Natural killer cell (primary cell): Measurements from ENCODE around the gene IL31RA. TPM values are rescaled to one million over a fixed set of nuclear protein-coding genes. Genes with fewer than 3 reads are reported as not detected.

ENCODE experiments used
- ATAC-seq, 3 donors: fragments of 150-1000 bp in 2 of 3; fragments of 200-7000 bp in 1 of 3; cut with Tn5 transposase; 1 replicate in 1 of 3; 2 replicates in 2 of 3; pipeline ENCODE4 v1.10.0; 2021; ENCODE audit warnings: mild to moderate bottlenecking in 2 of 3, moderate library complexity in 2 of 3
- DNase-seq, 2 donors: peaks; one replicate each; pipeline versions ENCODE4 v3.0.0 to v3.0.0-alpha.2; 2013 to 2021; ENCODE audit warnings: mixed read lengths in 1 of 2
- H3K27ac ChIP-seq: one replicate; pipeline ENCODE4 v1.5.1; 2013; ENCODE audit warnings: mild to moderate bottlenecking, low read length
- H3K27me3 ChIP-seq: one replicate; pipeline ENCODE4 v1.6.1; 2013; ENCODE audit warnings: low read length; ENCODE audit not compliant: control insufficient read depth, insufficient read depth
- H3K36me3 ChIP-seq: one replicate; pipeline ENCODE4 v1.6.1; 2013; ENCODE audit warnings: low read length; ENCODE audit not compliant: control insufficient read depth, insufficient read depth
- H3K4me1 ChIP-seq: one replicate; pipeline ENCODE4 v1.6.1; 2013; ENCODE audit warnings: low read length; ENCODE audit not compliant: control insufficient read depth, insufficient read depth
- H3K4me3 ChIP-seq: one replicate; pipeline ENCODE4 v1.5.1; 2013; ENCODE audit warnings: low read length
- H3K9me3 ChIP-seq: one replicate; pipeline ENCODE4 v1.6.1; 2013; ENCODE audit warnings: low read length; ENCODE audit not compliant: control insufficient read depth, insufficient read depth
- H3K27ac Mint-ChIP-seq, 2 donors: one replicate each; pipeline ENCODE4 v1.8.0; 2022; ENCODE audit warnings: mild to moderate bottlenecking in 2 of 2, mixed read lengths in 2 of 2, moderate library complexity in 1 of 2
- H3K27me3 Mint-ChIP-seq, 2 donors: one replicate each; pipeline ENCODE4 v1.8.0; 2022; ENCODE audit warnings: low read depth in 2 of 2, mixed read lengths in 2 of 2
- H3K36me3 Mint-ChIP-seq: one replicate; pipeline ENCODE4 v1.8.0; 2022; ENCODE audit warnings: mixed read lengths
- H3K4me1 Mint-ChIP-seq, 2 donors: one replicate each; pipeline ENCODE4 v1.8.0; 2022; ENCODE audit warnings: mixed read lengths in 2 of 2
- H3K4me3 Mint-ChIP-seq: one replicate; pipeline ENCODE4 v1.8.0; 2022; ENCODE audit warnings: mild to moderate bottlenecking, moderate library complexity, mixed read lengths
- H3K9me3 Mint-ChIP-seq, 2 donors: one replicate each; pipeline ENCODE4 v1.8.0; 2022; ENCODE audit warnings: mixed read lengths in 2 of 2
- WGBS: methylation state at CpG from one replicate; pipeline ENCODE4 v1.1.7; 2013; ENCODE audit warnings: missing lambda C conversion rate; ENCODE audit not compliant: insufficient coverage; 5-methylcytosine and 5-hydroxymethylcytosine counted together
- intact Hi-C: fragments of 100-400 bp; cut with micrococcal nuclease; formaldehyde crosslinking; loops from one replicate; pipeline ENCODE4 v1.14.2; 2022
- total RNA-seq, 4 donors: library from RNA; stranded (reverse); fragments of 120-200 nt in 1 of 4; gene quantifications; one replicate each; pipeline versions ENCODE4 v1.2.3 to v1.2.4, GENCODE V29; 2013 to 2022
- TF ChIP-seq, protein P1 (sequence below): fragments of 200-600 bp; IDR thresholded peaks from one replicate; pipeline ENCODE4 v1.8.0; 2022; ENCODE audit warnings: antibody characterized with exemption

The IL31RA gene
- total RNA-seq, 3 donors from 2014 or later (not counting 1 experiment from before 2014, with no cell fraction given), result not detected

DNA sequence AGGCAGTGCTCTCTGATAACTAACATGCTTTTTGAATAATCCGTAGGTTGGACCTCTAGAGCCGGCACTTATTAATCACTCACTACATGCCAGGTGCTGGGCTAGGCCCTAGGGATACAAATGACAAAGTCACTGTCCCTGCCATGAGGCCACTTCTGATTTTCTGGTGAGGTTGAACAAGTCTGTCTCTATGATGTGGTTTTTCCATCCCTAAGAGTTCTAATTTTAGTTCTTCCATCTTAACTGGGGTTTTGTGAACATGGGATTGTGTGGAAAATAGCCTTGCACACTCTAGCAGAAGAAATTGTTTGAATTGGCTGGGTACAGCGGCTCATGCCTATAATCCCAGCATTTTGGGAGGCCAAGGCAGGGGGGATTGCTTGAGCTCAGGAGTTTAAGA is 64.6 kb downstream of the IL31RA start:
- no peaks in the 10 kb centered on the region for H3K4me1 Mint-ChIP-seq
- no peaks in the 10 kb centered on the region for H3K36me3 Mint-ChIP-seq
- no peak overlapping the region for H3K4me3 Mint-ChIP-seq
- intact Hi-C loops, result no loop called here
- 88% methylated on average over 3 of the region's 3 CpGs for WGBS
- Histone ChIP-seq H3K27me3 (no peaks in the 10 kb centered on the region), H3K4me1 (peaks cover 9% of the 10 kb centered on the region), H3K4me3 (no peak overlapping the region), H3K36me3 (no peaks in the 10 kb centered on the region), H3K9me3 (no peaks in the 10 kb centered on the region), H3K27ac (no peak overlapping the region)
- ATAC-seq (no peak), DNase-seq (no peak)
- TF ChIP-seq, protein P1, sequence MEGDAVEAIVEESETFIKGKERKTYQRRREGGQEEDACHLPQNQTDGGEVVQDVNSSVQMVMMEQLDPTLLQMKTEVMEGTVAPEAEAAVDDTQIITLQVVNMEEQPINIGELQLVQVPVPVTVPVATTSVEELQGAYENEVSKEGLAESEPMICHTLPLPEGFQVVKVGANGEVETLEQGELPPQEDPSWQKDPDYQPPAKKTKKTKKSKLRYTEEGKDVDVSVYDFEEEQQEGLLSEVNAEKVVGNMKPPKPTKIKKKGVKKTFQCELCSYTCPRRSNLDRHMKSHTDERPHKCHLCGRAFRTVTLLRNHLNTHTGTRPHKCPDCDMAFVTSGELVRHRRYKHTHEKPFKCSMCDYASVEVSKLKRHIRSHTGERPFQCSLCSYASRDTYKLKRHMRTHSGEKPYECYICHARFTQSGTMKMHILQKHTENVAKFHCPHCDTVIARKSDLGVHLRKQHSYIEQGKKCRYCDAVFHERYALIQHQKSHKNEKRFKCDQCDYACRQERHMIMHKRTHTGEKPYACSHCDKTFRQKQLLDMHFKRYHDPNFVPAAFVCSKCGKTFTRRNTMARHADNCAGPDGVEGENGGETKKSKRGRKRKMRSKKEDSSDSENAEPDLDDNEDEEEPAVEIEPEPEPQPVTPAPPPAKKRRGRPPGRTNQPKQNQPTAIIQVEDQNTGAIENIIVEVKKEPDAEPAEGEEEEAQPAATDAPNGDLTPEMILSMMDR, result no peak
- no peaks in the 10 kb centered on the region for H3K9me3 Mint-ChIP-seq
- H3K27me3 Mint-ChIP-seq, result peaks cover 3 to 8% of the 10 kb centered on the region in 2 donors
- no peak overlapping the region for H3K27ac Mint-ChIP-seq

DNA sequence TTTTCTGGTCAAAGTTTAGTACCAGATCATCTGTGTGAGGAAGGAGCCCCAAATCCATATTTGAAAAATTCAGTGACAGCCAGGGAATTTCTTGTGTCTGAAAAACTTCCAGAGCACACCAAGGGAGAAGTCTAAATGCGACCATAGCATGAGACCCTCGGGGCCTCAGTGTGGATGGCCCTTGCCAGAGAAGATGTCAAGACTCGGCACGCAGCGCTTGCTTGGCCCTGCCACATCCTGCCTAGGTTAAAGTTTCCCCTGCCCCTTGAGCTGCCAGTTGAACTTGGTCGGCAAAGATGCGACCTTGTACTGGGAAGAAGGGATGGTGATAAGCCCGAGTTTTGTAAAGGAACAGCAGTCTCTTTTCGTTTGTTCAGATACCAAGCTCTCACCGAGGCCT is 65.8 kb downstream of the IL31RA start:
- H3K9me3 Mint-ChIP-seq, result no peaks in the 10 kb centered on the region
- Histone ChIP-seq H3K27me3 (no peaks in the 10 kb centered on the region), H3K4me1 (peaks cover 9% of the 10 kb centered on the region), H3K36me3 (no peaks in the 10 kb centered on the region), H3K27ac (no peak overlapping the region), H3K4me3 (no peak overlapping the region), H3K9me3 (no peaks in the 10 kb centered on the region)
- WGBS, result 81% methylated on average over 10 of the region's 10 CpGs
- no peak overlapping the region for H3K27ac Mint-ChIP-seq
- H3K4me1 Mint-ChIP-seq, result no peaks in the 10 kb centered on the region
- no peaks in the 10 kb centered on the region for H3K36me3 Mint-ChIP-seq
- intact Hi-C loops, result no loop called here
- H3K4me3 Mint-ChIP-seq, result no peak overlapping the region
- TF ChIP-seq, protein P1, result no peak
- H3K27me3 Mint-ChIP-seq, result peaks cover 3 to 8% of the 10 kb centered on the region in 2 donors
- ATAC-seq (no peak), DNase-seq (no peak)

DNA sequence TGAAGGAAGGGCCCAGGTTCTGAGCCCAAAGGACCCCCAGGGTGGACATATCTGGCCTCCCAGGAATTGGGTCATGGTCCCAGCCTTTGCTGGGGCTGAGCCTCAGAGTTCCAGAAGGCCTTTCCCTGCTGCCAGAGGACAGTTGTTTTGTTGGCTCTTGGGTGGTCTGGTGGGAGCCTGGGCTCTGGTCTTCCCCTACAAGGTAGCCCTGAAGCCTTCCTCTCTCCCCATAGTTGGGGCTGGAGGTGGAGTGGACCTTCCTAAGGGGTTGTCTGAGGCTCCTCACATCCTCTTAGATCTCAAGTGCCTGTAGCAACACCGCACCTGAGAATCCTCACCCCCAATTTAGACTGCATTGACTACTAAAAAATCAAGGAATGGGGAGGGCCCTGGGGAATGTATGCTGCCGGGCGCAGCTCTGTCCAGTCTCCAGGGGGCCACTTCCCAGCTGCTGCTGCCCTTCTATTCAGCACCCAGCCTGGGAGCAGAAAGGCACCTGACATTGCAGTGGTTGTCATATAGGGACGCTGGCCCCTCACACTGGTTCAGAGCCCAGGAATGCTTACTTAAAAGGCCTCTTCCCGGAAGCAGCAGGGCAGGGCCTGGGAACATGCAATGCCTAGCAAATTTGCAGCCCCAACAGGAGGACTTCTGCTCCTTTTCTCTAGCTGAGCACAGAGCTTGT is 66.4 kb downstream of the IL31RA start:
- no peak overlapping the region for H3K4me3 Mint-ChIP-seq
- Histone ChIP-seq H3K9me3 (no peaks in the 10 kb centered on the region), H3K27me3 (no peaks in the 10 kb centered on the region), H3K27ac (no peak overlapping the region), H3K4me3 (no peak overlapping the region), H3K4me1 (peaks cover 9% of the 10 kb centered on the region), H3K36me3 (no peaks in the 10 kb centered on the region)
- H3K9me3 Mint-ChIP-seq, result no peaks in the 10 kb centered on the region
- DNase-seq, result no peak
- H3K36me3 Mint-ChIP-seq, result no peaks in the 10 kb centered on the region
- no peaks in the 10 kb centered on the region for H3K4me1 Mint-ChIP-seq
- WGBS, result 92% methylated on average over 5 of the region's 5 CpGs
- intact Hi-C loops, result no loop called here
- no peak overlapping the region for H3K27ac Mint-ChIP-seq
- TF ChIP-seq, protein P1, result no peak
- ATAC-seq, result no peak
- peaks cover 3 to 8% of the 10 kb centered on the region in 2 donors for H3K27me3 Mint-ChIP-seq
